ENCODE data around the gene SLC32A1. TPM values are rescaled to one million over a fixed set of nuclear protein-coding genes. Genes with fewer than 3 reads are reported as not detected.

Gene SLC32A1
- total RNA-seq, 2 donors from 2014 or later = not detected

- no peak for ATAC-seq
- H3K9me3 ChIP-seq (ENCODE audit: control insufficient read depth, low read length, poor library complexity, severe bottlenecking) = no peaks in the 10 kb centered on the region
- no peak overlapping the region for H3K27ac Mint-ChIP-seq
- no peaks in the 10 kb centered on the region for H3K27me3 Mint-ChIP-seq
- H3K36me3 Mint-ChIP-seq (ENCODE audit: low read depth) = peaks cover 6% of the 10 kb centered on the region
- peaks cover 22% of the 10 kb centered on the region for H3K4me1 Mint-ChIP-seq
- H3K4me3 Mint-ChIP-seq = no peak overlapping the region
- no peak for DNase-seq
Observed at GRCh38 chr20:38751360-38751976, 27.2 kb downstream of the SLC32A1 start.

- no peak overlapping the region for H3K4me3 Mint-ChIP-seq
- H3K4me1 Mint-ChIP-seq = peaks cover 23% of the 10 kb centered on the region
- H3K27ac Mint-ChIP-seq = no peak overlapping the region
- H3K27me3 Mint-ChIP-seq = no peaks in the 10 kb centered on the region
- no peak for DNase-seq
- no peak for ATAC-seq
- peaks cover 7% of the 10 kb centered on the region for H3K36me3 Mint-ChIP-seq (ENCODE audit: low read depth)
- H3K9me3 ChIP-seq (ENCODE audit: control insufficient read depth, low read length, poor library complexity, severe bottlenecking) = no peaks in the 10 kb centered on the region
Observed at GRCh38 chr20:38752029-38752428, 27.7 kb downstream of the SLC32A1 start.

- no peak overlapping the region for H3K27ac Mint-ChIP-seq
- DNase-seq (no peak), ATAC-seq (no peak)
- peaks cover 8% of the 10 kb centered on the region for H3K36me3 Mint-ChIP-seq (ENCODE audit: low read depth)
- H3K27me3 Mint-ChIP-seq = no peaks in the 10 kb centered on the region
- no peak overlapping the region for H3K4me3 Mint-ChIP-seq
- no peaks in the 10 kb centered on the region for H3K9me3 ChIP-seq (ENCODE audit: control insufficient read depth, low read length, poor library complexity, severe bottlenecking)
- peaks cover 11% of the 10 kb centered on the region for H3K4me1 Mint-ChIP-seq
Observed at GRCh38 chr20:38754924-38755323, 30.6 kb downstream of the SLC32A1 start.

- peaks cover 12% of the 10 kb centered on the region for H3K36me3 Mint-ChIP-seq (ENCODE audit: low read depth)
- no peak for ATAC-seq
- no peak for DNase-seq
- peaks cover 14% of the 10 kb centered on the region for H3K4me1 Mint-ChIP-seq
- no peak overlapping the region for H3K4me3 Mint-ChIP-seq
- no peaks in the 10 kb centered on the region for H3K27me3 Mint-ChIP-seq
- no peak overlapping the region for H3K27ac Mint-ChIP-seq
- no peaks in the 10 kb centered on the region for H3K9me3 ChIP-seq (ENCODE audit: control insufficient read depth, low read length, poor library complexity, severe bottlenecking)
Observed at GRCh38 chr20:38755324-38755910, 31.1 kb downstream of the SLC32A1 start.

- Mint-ChIP-seq H3K27ac (no peak overlapping the region), H3K4me1 (peaks cover 14% of the 10 kb centered on the region), H3K36me3 (ENCODE audit: low read depth) (peaks cover 21% of the 10 kb centered on the region), H3K4me3 (no peak overlapping the region), H3K27me3 (no peaks in the 10 kb centered on the region)
- H3K9me3 ChIP-seq (ENCODE audit: control insufficient read depth, low read length, poor library complexity, severe bottlenecking) = no peaks in the 10 kb centered on the region
- DNase-seq (no peak), ATAC-seq (no peak)
Observed at GRCh38 chr20:38757145-38757775, 33.0 kb downstream of the SLC32A1 start.

- H3K4me1 Mint-ChIP-seq = peaks cover 13% of the 10 kb centered on the region
- no peak for ATAC-seq
- no peak for DNase-seq
- H3K4me3 Mint-ChIP-seq = no peak overlapping the region
- H3K36me3 Mint-ChIP-seq (ENCODE audit: low read depth) = peaks cover 27% of the 10 kb centered on the region
- H3K27ac Mint-ChIP-seq = no peak overlapping the region
- H3K27me3 Mint-ChIP-seq = no peaks in the 10 kb centered on the region
- H3K9me3 ChIP-seq (ENCODE audit: control insufficient read depth, low read length, poor library complexity, severe bottlenecking) = no peaks in the 10 kb centered on the region
Observed at GRCh38 chr20:38759106-38759505, 34.8 kb downstream of the SLC32A1 start.

- no peaks in the 10 kb centered on the region for H3K9me3 ChIP-seq (ENCODE audit: control insufficient read depth, low read length, poor library complexity, severe bottlenecking)
- ATAC-seq (no peak), DNase-seq (no peak)
- Mint-ChIP-seq H3K27ac (no peak overlapping the region), H3K4me1 (peaks cover 13% of the 10 kb centered on the region), H3K4me3 (no peak overlapping the region), H3K36me3 (ENCODE audit: low read depth) (peaks cover 24% of the 10 kb centered on the region), H3K27me3 (no peaks in the 10 kb centered on the region)
Observed at GRCh38 chr20:38760978-38761377, 36.7 kb downstream of the SLC32A1 start.

GRCh38 chr20:38762174-38762573 is 37.9 kb downstream of the SLC32A1 start:
- H3K27me3 Mint-ChIP-seq = no peaks in the 10 kb centered on the region
- H3K27ac Mint-ChIP-seq = no peak overlapping the region

GRCh38 chr20:38763616-38764015 is 39.3 kb downstream of the SLC32A1 start:
- H3K4me1 Mint-ChIP-seq = peaks cover 9% of the 10 kb centered on the region
- peaks cover 24% of the 10 kb centered on the region for H3K36me3 Mint-ChIP-seq (ENCODE audit: low read depth)
- H3K9me3 ChIP-seq (ENCODE audit: control insufficient read depth, low read length, poor library complexity, severe bottlenecking) = no peaks in the 10 kb centered on the region
- H3K27me3 Mint-ChIP-seq = no peaks in the 10 kb centered on the region
- no peak overlapping the region for H3K4me3 Mint-ChIP-seq
- H3K27ac Mint-ChIP-seq = peak overlapping the region; percentile 37
- no peak for DNase-seq
- ATAC-seq = no peak

More at GRCh38 chr20:38762174-38762573, 37.9 kb downstream of the SLC32A1 start:
- Mint-ChIP-seq H3K36me3 (ENCODE audit: low read depth) (peaks cover 22% of the 10 kb centered on the region), H3K4me1 (peaks cover 9% of the 10 kb centered on the region), H3K4me3 (no peak overlapping the region)
- DNase-seq (no peak), ATAC-seq (no peak)
- no peaks in the 10 kb centered on the region for H3K9me3 ChIP-seq (ENCODE audit: control insufficient read depth, low read length, poor library complexity, severe bottlenecking)

GRCh38 chr20:38764567-38765318 is 40.5 kb downstream of the SLC32A1 start:
- H3K27ac Mint-ChIP-seq = no peak overlapping the region
- H3K9me3 ChIP-seq (ENCODE audit: control insufficient read depth, low read length, poor library complexity, severe bottlenecking) = no peaks in the 10 kb centered on the region
- peaks cover 29% of the 10 kb centered on the region for H3K36me3 Mint-ChIP-seq (ENCODE audit: low read depth)
- DNase-seq (no peak), ATAC-seq (no peak)
- no peaks in the 10 kb centered on the region for H3K27me3 Mint-ChIP-seq
- no peak overlapping the region for H3K4me3 Mint-ChIP-seq
- peaks cover 15% of the 10 kb centered on the region for H3K4me1 Mint-ChIP-seq

GRCh38 chr20:38766071-38766470 is 41.8 kb downstream of the SLC32A1 start:
- no peaks in the 10 kb centered on the region for H3K9me3 ChIP-seq (ENCODE audit: control insufficient read depth, low read length, poor library complexity, severe bottlenecking)
- Mint-ChIP-seq H3K36me3 (ENCODE audit: low read depth) (peaks cover 23% of the 10 kb centered on the region), H3K27ac (peak overlapping the region; percentile 70), H3K27me3 (no peaks in the 10 kb centered on the region), H3K4me1 (peaks cover 12% of the 10 kb centered on the region), H3K4me3 (no peak overlapping the region)
- no peak for ATAC-seq
- DNase-seq = no peak

GRCh38 chr20:38769376-38770295 is 45.4 kb downstream of the SLC32A1 start:
- H3K36me3 Mint-ChIP-seq (ENCODE audit: low read depth) = peaks cover 22% of the 10 kb centered on the region
- no peaks in the 10 kb centered on the region for H3K27me3 Mint-ChIP-seq
- no peak for ATAC-seq
- peaks cover 8% of the 10 kb centered on the region for H3K4me1 Mint-ChIP-seq
- H3K4me3 Mint-ChIP-seq = no peak overlapping the region
- no peaks in the 10 kb centered on the region for H3K9me3 ChIP-seq (ENCODE audit: control insufficient read depth, low read length, poor library complexity, severe bottlenecking)
- no peak for DNase-seq
- H3K27ac Mint-ChIP-seq = peak overlapping the region; percentile 47
